Renal cortex interstitium (tissue), 11 donors: ENCODE measurements around the gene KEAP1. TPM values are rescaled to one million over a fixed set of nuclear protein-coding genes. Genes with fewer than 3 reads are reported as not detected.
A peak's percentile ranks its signal among the peaks of the same experiment; 100 is the strongest.

ENCODE experiments used
- DNase-seq, 11 donors: peaks; one replicate each; pipeline ENCODE4 v3.0.0-alpha.2; 2013; ENCODE audit warnings: low read depth in 9 of 11, low spot score in 4 of 11; ENCODE audit errors: extremely low read depth in 1 of 11
- polyA plus RNA-seq, 3 donors: library from polyadenylated mRNA; unstranded; fragments of 120-200 nt; gene quantifications; one replicate each; pipeline ENCODE4 v1.2.1, GENCODE V29; 2013; ENCODE audit not compliant: insufficient read length in 3 of 3

The KEAP1 gene
- polyA plus RNA-seq, 3 donors = 56.6 to 89.6 (median 75.2) TPM

- no peak for DNase-seq
Measured at GRCh38 chr19:10514211-10515145, 11.3 kb upstream of the KEAP1 start.

DNA sequence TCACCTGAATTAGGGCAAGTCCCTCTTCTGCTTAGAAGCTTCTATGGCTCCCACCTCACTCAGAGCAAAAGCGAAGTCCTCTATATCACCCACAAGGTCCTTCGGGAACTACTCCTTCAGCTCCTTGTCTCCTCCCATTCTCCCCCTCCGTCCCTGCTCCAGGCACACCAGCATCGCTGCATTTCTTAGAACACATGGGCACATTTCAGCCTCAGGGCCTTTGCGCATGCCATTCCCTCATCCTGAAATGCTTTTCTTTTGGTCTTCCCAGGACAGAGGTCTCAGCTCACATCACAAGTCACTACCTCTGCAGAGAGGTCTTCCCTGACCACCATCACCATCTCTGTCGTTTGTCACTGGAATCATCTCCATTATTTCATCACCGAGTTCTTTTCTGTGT lies 10.1 kb upstream of the KEAP1 start:
- DNase-seq = no peak

DNA sequence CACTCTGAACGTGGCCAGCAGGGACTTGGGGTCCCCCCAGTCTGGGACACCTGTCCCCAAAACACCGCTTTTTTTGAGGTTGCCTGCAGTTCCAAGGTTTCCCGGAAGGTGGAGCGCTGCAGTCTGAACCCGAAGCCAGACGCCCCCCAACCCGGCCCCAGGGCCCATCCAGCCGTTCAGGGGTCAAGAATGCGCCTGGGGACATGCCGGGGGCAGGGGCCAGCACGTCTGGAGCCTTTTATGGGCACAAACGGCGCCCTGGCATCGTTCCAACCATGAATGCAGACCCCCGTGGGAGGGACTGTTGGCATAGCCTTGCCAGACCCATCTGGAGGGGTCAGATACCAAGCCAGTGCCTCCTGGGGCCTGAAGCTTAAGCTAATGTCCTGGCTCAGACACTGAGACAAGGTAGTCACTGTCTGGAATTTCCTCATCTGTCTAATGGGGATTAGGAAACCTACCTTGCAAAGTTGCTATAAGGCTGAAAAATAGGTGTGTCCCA lies 7.2 kb upstream of the KEAP1 start:
- no peak for DNase-seq

DNA sequence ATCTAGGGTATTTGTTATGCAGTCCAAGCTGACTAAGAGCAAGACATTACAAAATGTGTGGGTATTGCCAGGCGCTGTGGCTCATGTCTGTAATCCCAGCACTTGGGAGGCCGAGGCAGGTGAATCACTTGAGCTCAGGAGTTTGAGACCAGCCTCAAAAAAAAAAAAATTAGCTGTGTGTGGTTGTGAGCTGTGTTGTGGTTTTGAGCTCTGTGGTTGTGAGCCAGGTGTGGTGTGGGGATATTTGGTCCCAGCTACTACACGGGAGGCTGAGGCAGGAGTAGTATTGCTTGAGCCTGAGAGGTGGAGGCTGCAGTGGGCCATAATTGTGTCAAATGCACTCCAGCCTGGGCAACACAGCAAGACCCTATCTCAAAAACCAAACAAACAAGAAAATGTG lies 5.6 kb upstream of the KEAP1 start:
- DNase-seq = no peak

DNA sequence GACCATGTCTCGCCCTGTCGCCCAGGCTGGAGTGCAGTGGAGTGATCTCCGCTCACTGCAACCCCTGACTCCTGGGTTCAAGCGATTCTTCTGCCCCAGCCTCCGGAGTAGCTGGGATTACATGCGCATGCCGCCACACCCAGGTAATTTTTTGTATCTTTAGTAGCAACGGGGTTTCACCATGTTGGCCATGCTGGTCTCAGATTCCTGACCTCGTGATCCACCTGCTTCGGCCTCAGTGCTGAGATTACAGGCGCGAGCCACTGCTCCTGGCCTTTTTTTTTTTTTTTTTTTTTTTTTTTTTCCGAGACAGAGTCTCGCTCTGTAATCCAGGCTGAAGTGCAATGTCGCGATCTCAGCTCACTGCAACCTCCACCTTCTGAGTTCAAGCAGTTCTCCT lies 4.9 kb upstream of the KEAP1 start:
- no peak for DNase-seq

DNA sequence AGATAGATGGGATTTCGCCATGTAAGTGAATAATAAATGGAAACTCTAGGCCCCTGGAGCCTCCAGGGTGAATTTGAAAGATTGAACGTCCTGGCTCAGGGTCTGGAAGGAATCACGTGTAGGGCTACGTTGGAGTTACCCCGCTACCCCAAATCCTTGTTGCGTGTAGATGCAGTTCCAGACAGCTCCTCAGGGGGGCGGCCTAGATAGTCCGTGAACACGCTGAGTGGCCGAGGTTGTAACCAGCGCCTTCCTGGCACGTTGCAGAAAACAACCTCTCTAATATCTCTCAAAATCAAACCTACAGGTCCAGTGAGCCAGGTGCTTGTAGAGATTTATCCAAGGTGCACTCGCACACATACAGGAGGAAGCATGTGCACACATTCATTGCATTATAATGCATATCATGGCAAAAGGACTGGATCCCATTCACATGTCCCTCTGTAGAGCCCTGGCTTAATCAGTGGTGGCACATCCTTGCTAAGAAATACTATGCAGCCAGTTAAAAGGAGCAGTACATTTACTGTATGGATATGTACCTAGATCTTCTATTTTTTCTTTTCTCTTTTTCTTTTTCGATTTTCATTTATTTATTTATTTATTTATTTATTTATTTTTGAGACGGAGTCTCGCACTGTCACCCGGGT lies 2.5 kb upstream of the KEAP1 start:
- DNase-seq = peak in 3 of 11 donors; percentile 33 to 46 (median 36)

DNA sequence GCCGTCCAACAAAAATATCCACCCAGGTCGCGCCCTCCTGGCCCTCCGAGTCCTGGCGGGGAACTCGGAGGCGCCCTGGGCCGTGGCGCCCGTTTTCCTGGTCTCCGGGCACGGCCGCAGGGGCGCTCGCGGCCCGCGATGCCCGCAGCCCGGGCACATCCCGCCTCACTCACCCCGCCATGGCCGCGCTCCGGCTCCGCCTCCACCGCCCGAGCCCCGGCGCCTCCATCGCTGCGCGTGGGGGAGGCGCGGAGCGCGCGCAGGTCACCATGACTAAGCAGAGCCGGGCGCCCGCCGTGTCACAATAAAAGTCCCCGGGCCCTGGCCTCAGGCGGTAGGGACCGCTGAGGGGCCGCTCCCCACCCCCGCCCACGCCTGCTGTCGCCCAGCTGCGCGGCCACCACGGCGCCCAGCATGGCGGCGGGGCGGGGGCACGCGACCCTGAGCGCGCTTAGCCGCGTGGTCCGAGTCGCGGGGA lies 593 bp downstream of the KEAP1 start:
- peak; percentile 78 to 94 (median 89) for DNase-seq

DNA sequence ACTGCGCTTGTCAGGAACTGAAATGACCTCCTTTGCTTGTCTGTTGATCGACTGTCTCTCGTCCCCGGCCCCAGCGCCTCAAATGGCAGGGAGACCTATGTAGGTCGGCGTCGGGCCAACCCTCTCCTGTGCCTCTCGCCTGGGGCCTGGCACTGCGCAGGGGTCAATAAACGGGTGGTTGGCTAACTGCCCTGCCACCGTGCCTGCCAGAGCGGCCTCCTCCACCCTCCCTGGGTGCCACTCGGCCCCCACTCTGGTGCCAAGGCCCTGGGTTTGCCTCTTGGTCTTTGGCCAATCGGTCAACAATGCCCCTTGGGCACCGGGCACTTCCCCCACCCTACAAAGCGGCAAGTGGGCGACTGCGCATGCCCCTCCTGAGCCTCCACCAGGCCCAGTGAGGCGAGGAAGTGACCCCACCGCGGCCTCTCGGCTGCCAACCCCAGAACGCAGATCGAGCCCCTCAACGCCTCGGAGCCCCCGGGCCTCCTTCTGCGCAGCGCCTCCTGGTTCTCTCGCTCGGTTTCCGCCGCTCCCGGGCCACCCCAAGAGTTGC lies 1.1 kb downstream of the KEAP1 start:
- DNase-seq = peak in 2 of 11 donors; percentile 24 to 42

DNA sequence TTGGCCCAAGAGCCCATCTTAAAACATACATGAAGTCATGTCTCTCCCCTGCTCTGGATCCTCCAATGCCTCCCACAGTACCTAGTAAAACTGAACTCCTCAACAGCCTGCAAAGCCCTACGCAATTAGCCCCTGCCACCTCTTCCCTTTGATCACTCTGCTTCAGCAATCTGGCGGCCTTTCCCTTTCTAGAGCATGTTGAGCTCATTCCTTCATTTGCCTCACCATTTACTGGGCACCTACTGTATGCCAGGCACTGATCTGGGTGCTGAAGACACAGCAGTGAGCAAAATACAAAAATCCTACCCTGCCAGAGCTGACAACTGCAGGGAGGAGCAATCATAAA lies 2.9 kb downstream of the KEAP1 start:
- no peak for DNase-seq

DNA sequence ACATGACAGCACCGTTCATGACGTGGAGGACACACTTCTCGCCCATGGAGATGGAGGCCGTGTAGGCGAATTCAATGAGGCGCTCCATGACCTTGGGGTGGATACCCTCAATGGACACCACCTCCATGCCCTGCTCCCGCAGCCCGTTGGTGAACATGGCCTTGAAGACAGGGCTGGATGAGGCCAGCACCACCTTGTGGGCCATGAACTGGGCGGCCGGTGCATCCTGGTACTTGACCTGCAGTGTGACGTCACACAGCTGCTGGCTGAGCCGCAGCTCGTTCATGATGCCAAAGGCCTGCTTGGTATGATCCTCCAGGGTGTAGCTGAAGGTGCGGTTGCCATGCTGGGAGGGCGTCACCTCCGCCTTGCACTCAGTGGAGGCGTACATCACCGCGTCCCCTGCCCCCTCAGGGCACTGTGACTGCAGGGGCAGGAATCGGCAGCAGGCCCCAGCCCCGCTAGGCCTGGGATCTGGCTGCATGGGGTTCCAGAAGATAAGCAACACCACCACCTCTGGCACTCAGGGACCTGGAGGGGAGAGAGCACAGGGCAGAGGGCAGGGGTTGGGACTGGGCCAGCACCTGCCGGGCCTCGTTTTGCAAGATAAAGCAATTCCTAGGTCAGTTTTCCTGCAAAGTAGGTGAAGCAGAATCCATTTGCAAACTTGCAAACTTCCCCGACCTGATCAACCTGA lies 3.5 kb downstream of the KEAP1 start:
- DNase-seq = no peak

GRCh38 chr19:10497371-10497770 lies 5.8 kb downstream of the KEAP1 start:
- DNase-seq = no peak

DNA sequence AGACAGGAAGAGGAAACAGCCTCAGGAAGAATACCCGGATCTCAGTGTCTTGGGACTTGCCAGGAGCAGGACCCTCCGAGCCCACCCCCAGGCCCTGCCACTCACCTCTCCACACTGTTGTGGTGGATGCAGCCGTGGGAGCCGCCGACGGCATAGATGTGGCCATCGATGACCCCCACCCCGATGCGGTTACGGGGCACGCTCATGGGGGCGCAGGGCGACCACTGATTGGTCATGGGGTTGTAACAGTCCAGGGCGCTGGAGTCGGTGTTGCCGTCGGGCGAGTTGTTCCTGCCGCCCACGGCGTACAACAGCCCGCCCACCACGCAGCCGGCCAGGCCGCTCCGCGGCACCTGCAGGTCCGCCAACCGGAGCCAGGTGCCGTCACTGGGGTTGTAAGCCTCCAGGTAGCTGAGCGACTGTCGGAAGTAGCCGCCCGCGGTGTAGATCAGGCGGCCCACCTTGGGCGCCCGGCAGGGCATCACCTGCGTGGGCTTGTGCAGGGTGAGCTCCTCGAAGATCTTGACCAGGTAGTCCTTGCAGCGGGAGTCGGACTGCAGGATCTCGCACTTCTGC lies 11.6 kb downstream of the KEAP1 start:
- no peak for DNase-seq

DNA sequence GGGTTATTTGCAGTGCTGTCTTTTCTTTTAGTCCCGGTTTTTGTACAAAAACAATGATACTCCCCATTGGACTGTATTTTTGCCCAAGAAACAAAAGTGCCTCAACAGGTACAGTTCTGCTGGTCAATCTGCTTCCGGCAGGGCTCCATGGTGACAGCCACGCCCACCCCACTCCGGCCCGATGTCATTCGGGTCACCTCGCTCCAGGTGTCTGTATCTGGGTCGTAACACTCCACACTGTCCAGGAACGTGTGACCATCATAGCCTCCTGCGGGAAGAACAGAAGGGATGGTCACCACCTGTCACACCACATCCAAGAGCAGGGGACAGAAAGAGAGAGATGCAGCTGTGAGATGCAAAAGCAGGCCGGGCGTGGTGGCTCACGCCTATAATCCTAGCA lies 16.6 kb downstream of the KEAP1 start:
- DNase-seq = no peak

GRCh38 chr19:10478903-10479384 lies 24.2 kb downstream of the KEAP1 start:
- DNase-seq = peak; percentile 63 to 88 (median 77)

- no peak for DNase-seq
Measured at GRCh38 chr19:10478476-10478875, 24.7 kb downstream of the KEAP1 start.

- DNase-seq = no peak
Measured at GRCh38 chr19:10474962-10475451, 28.1 kb downstream of the KEAP1 start.

DNA sequence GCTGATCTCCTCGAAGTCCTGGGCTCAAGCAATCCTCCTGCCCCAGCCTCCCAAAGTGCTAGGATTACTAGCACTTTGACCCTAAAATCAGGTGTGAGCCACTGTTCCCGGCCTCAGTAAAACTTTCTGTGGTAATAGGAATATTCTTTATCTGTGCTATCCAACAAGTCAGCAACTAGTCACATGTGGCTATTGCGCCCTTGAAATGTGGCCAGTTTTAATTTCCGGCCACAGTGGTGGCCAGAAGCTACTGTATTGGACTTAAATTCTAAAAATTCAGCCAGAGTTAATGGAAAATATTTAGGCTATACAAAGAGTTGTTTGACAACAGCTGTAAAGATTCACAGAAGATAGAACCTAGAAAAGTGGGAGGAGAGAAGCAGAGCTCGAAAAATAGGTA lies 30.0 kb downstream of the KEAP1 start:
- no peak for DNase-seq

- no peak for DNase-seq
Measured at GRCh38 chr19:10471909-10472308, 31.2 kb downstream of the KEAP1 start.

GRCh38 chr19:10468133-10468532 lies 35.0 kb downstream of the KEAP1 start:
- DNase-seq = no peak
